ENCODE data around the gene TTF2.

Gene TTF2

DNA sequence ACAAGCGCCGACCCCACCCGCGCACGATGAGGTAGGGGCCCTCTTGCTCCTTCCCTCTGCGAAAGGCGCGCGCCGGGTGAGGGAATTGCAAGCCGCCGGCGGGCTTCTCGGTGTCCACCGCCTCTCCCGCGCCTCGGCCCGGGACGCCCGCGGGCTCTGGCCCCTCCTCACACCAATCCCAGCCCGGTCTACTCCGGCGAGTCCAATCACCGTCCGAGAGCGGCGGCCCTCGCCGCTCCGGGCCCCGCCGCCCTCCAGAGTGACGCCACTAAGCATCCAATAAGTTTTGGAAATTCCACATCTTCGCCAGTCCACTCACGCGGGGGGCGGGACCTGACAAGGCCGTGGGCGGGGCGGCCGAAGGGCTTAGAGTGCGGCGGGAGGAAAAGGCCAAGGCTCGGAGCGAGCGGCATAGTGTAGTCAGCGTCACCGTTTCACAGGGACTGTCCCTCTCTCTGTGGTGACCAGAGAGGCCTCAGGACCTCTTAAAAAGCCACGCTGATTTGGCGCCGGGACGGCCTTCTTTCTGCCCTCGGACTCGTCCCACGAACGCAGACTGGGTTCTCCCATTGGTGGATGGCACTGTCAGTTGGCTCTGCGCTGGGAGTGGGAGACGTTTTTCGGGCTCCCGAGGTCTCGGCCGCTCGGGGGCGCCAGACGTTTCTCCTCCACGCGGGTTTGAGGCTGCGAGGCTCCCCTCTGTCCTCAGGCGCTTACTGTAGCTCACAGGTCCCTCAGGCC lies 61.6 kb downstream of the TTF2 start, which contains the start of gene TRIM45:
Gene TRIM45 (minus strand): TSS at position 161 of the 741 bp plus-strand sequence. CDS start 548 bp downstream, outside the sequence.
- no peak within 1 kb of the TSS for H3K9ac ChIP-seq (ENCODE audit: low read depth, low read length)
- no peaks in the 10 kb centered on the region for H3K36me3 ChIP-seq (ENCODE audit: insufficient read depth, low read length)
- H3K4me2 ChIP-seq (ENCODE audit: insufficient read depth, low read length): peak within 1 kb of the TSS; percentile 14; the same call in 1 of the 2 replicates
- ATAC-seq (ENCODE audit: insufficient read depth, low read depth): peak; percentile 59
- H2AFZ ChIP-seq (ENCODE audit: low read depth, low read length): no peak within 1 kb of the TSS
- H4K20me1 ChIP-seq (ENCODE audit: insufficient read depth, low read length): peaks cover 3% of the 10 kb centered on the region; the same call in 1 of the 2 replicates
- H3K4me1 ChIP-seq (ENCODE audit: insufficient read depth, low read length): no peaks in the 10 kb centered on the region
- no peaks in the 10 kb centered on the region for H3K9me3 ChIP-seq (ENCODE audit: insufficient read depth, low read length, severe bottlenecking)
- H3K27me3 ChIP-seq (ENCODE audit: insufficient read depth, low read length, poor library complexity): peaks cover 38% of the 10 kb centered on the region
- H3K79me2 ChIP-seq (ENCODE audit: insufficient read depth, low read length): no peaks in the 10 kb centered on the region
- DNase-seq: peak; percentile 20
- H3K27ac ChIP-seq (ENCODE audit: low read length): no peak within 1 kb of the TSS
- H3K4me3 ChIP-seq (ENCODE audit: low read depth in 1 of 2, low read length in 2 of 2): no peak within 1 kb of the TSS
- no peak for TF ChIP-seq EZH2 (IDR thresholded peaks at IDR 0.05; ENCODE audit: borderline replicate concordance, low read depth, low read length, severe bottlenecking)
- TF ChIP-seq, protein P1, sequence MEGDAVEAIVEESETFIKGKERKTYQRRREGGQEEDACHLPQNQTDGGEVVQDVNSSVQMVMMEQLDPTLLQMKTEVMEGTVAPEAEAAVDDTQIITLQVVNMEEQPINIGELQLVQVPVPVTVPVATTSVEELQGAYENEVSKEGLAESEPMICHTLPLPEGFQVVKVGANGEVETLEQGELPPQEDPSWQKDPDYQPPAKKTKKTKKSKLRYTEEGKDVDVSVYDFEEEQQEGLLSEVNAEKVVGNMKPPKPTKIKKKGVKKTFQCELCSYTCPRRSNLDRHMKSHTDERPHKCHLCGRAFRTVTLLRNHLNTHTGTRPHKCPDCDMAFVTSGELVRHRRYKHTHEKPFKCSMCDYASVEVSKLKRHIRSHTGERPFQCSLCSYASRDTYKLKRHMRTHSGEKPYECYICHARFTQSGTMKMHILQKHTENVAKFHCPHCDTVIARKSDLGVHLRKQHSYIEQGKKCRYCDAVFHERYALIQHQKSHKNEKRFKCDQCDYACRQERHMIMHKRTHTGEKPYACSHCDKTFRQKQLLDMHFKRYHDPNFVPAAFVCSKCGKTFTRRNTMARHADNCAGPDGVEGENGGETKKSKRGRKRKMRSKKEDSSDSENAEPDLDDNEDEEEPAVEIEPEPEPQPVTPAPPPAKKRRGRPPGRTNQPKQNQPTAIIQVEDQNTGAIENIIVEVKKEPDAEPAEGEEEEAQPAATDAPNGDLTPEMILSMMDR (IDR thresholded peaks at IDR 0.05; ENCODE audit: borderline replicate concordance, extremely low read depth, low read length, poor library complexity, severe bottlenecking): no peak

DNA sequence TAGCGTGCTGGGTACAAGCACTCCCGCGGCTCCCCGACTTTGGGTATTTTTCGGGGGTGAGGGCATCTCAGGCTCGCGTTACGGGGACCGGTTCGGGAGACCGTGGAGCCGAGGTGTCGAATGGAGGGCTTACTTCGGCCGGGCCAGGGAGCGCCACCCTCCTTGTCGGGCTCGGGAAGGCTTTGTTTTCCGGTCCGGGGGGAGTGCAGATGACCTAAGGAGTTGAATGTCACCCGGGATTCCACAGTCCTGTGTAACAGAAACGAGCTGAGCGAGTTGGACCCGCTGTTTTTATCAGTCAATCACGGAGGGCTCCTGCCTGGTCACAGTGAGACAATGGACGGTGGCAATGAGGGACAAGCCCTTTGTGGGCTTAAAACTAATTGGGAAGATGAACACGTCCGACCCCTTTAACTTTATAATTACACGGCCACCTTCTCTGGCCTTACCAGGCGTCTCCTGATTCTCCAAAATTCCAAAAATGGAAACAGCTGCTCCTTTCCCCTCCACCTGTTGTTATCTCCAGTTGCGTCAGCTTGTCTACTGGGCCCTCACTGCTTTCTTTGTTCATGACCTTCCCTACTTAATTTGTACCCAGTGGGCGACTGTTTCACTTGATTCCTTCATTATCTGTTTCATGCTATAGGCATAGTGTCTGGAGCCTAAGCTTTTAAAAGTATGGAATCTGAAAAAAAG lies 62.4 kb downstream of the TTF2 start:
- H3K27me3 ChIP-seq (ENCODE audit: insufficient read depth, low read length, poor library complexity): peaks cover 41% of the 10 kb centered on the region
- H3K9me3 ChIP-seq (ENCODE audit: insufficient read depth, low read length, severe bottlenecking): no peaks in the 10 kb centered on the region
- H2AFZ ChIP-seq (ENCODE audit: low read depth, low read length): no peak overlapping the region

DNA sequence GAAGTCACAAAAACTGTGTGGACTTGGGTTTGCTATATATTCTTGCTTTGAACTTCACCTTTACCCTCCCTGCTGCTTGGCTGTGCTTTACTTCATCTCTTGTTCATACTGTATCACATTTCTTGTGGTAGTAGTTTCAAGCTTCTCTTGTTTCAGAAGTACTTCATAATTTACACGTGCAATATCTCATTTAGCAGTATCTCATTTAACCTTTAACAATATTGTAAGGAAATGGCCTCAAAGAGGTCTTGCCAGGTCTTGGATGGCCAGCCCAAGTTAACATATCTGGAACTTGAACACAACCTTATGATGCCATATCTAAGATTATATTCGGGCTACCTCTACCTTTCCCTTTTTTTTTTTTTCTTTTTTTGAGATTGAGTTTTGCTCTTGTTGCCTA lies 63.1 kb downstream of the TTF2 start:
- no peak overlapping the region for H2AFZ ChIP-seq (ENCODE audit: low read depth, low read length)
- peaks cover 41% of the 10 kb centered on the region for H3K27me3 ChIP-seq (ENCODE audit: insufficient read depth, low read length, poor library complexity)
- no peaks in the 10 kb centered on the region for H3K9me3 ChIP-seq (ENCODE audit: insufficient read depth, low read length, severe bottlenecking)
- no peak for ATAC-seq (ENCODE audit: insufficient read depth, low read depth)
- no peaks in the 10 kb centered on the region for H3K36me3 ChIP-seq (ENCODE audit: insufficient read depth, low read length)
- DNase-seq: no peak
- H4K20me1 ChIP-seq (ENCODE audit: insufficient read depth, low read length): peaks cover 3% of the 10 kb centered on the region; the same call in 1 of the 2 replicates
- no peaks in the 10 kb centered on the region for H3K79me2 ChIP-seq (ENCODE audit: insufficient read depth, low read length)
- no peak overlapping the region for H3K27ac ChIP-seq (ENCODE audit: low read length)
- TF ChIP-seq EZH2 (IDR thresholded peaks at IDR 0.05; ENCODE audit: borderline replicate concordance, low read depth, low read length, severe bottlenecking): no peak
- TF ChIP-seq, protein P1 (IDR thresholded peaks at IDR 0.05; ENCODE audit: borderline replicate concordance, extremely low read depth, low read length, poor library complexity, severe bottlenecking): no peak
- no peak overlapping the region for H3K4me2 ChIP-seq (ENCODE audit: insufficient read depth, low read length)
- H3K9ac ChIP-seq (ENCODE audit: low read depth, low read length): no peak overlapping the region
- no peaks in the 10 kb centered on the region for H3K4me1 ChIP-seq (ENCODE audit: insufficient read depth, low read length)
- H3K4me3 ChIP-seq (ENCODE audit: low read depth in 1 of 2, low read length in 2 of 2): no peak overlapping the region

More for the DNA sequence above, 62.4 kb downstream of the TTF2 start:
- no peak for DNase-seq
- TF ChIP-seq, protein P1 (IDR thresholded peaks at IDR 0.05; ENCODE audit: borderline replicate concordance, extremely low read depth, low read length, poor library complexity, severe bottlenecking): no peak
- no peak for TF ChIP-seq EZH2 (IDR thresholded peaks at IDR 0.05; ENCODE audit: borderline replicate concordance, low read depth, low read length, severe bottlenecking)
- Histone ChIP-seq H4K20me1 (ENCODE audit: insufficient read depth, low read length) (peaks cover 3% of the 10 kb centered on the region; the same call in 1 of the 2 replicates), H3K4me2 (ENCODE audit: insufficient read depth, low read length) (no peak overlapping the region), H3K4me3 (ENCODE audit: low read depth in 1 of 2, low read length in 2 of 2) (no peak overlapping the region), H3K27ac (ENCODE audit: low read length) (no peak overlapping the region), H3K9ac (ENCODE audit: low read depth, low read length) (no peak overlapping the region), H3K36me3 (ENCODE audit: insufficient read depth, low read length) (no peaks in the 10 kb centered on the region), H3K79me2 (ENCODE audit: insufficient read depth, low read length) (no peaks in the 10 kb centered on the region), H3K4me1 (ENCODE audit: insufficient read depth, low read length) (no peaks in the 10 kb centered on the region)
- no peak for ATAC-seq (ENCODE audit: insufficient read depth, low read depth)

Data from DND-41 (cell line).